GM18951 (cell line): ENCODE results near the gene SSH2.
"Not testable (repeated sequence)": the region's sequence is repeated elsewhere in the genome, so short reads cannot be mapped to it uniquely, and the experiment has no call there.

Experiments
- POLR2A ChIP-seq: IDR thresholded peaks from 4 replicates; pipeline ENCODE4 v1.6.1; 2011; ENCODE audit warnings: mild to moderate bottlenecking; ENCODE audit not compliant: insufficient read length, insufficient read depth; ENCODE audit errors: extremely low read depth
- in situ Hi-C: fragments of 300-500 bp; cut with MboI; formaldehyde crosslinking; loops from one replicate; pipeline ENCODE4 v1.12.0; 2022; ENCODE audit warnings: low sequenced_read_pairs, mixed read lengths, inconsistent platforms; ENCODE audit not compliant: unreplicated experiment

SSH2 gene

DNA sequence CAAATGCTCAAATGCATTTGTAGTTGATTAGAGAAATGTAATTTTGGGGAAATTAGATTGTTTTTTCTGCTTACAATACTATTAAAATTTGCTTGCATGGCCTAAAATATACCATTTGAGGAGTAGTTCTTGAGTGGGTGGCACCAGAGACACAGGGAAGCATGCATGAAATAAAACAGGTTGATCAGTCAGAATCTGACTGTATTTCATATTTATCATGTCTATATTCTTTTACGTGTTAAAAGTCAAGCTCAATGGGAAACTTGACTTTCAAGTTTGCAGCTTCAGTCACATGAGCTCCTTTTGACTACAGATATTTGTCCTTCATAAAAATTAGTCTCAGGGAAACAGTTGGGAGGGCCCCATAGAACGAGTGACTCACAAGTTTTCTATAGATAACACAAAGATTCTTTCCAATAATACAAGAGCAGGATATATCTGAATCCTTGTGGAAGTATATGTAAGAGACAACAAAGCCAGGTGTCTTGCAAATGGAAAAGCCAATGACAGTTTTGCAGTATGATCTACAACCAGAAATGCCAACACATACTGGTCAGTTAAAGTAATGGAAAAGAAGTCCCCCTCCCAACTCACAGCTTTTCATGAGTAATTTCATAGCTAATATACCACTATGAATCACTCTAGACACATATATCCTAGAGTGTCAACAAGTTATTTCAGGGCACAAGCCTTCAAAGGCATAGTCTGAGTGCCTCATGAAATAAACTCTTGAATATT lies 265.1 kb downstream of the SSH2 start:
- in situ Hi-C loops, result no loop called here
- TF ChIP-seq POLR2A, result no peak

DNA sequence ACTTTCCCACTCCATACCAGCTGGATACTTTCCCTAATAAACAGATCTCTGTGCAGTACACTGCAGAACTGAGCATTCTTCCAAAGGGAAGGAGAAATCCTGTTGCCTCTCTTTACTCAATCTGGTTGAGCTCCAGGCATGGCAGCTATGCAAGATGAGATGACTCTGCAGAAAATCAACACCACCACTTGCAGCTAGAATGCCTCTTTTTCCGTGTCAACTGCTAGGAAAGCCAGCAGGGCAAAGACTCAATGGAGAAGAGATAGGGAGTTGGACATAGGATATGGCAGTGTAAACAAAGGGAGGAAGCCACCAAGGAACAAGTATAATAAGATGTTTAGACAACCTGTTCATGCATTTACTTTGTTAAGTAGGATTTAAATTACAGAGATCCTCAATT lies 266.9 kb downstream of the SSH2 start:
- TF ChIP-seq POLR2A, result no peak
- in situ Hi-C loops, result no loop called here

DNA sequence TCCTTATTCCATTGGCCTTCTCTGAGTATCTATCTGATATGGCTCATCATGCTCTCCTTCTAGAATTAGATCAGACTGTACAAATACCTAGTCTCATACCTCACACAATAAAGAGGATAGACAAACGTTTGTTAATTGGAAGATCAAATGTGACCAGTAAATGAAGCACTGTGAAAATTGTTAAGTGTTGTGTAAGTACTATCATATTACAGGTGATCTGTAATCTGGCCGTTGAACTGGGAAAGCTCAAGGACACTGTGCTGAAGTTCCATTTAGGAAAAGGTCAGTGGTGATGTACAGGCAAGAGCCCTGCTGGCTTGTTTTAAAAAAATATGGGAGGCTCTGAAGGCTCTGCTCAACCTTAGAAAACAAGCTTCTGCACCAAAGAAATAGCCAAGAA lies 268.8 kb downstream of the SSH2 start:
- in situ Hi-C loops, result no loop called here
- TF ChIP-seq POLR2A, result no peak

DNA sequence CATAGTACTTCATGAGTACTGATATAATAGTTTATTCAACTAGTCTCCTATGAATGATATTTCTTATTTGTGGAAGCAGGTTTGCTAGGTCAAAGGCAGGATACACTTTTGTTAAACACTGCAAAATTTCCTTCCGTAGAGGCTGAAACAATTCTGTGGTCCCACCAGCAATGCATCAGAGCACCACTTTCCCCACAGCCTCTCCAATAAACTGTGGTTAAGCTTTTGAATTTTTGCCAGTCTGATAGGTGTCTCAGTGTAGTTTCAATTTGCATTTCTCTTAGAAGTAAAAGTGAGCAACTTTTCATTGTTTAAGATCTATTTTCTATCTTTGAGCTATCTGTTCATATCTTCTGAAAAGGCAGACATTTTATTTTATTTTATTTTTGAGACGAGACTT lies 270.9 kb downstream of the SSH2 start:
- TF ChIP-seq POLR2A, result no peak
- in situ Hi-C loops, result no loop called here

DNA sequence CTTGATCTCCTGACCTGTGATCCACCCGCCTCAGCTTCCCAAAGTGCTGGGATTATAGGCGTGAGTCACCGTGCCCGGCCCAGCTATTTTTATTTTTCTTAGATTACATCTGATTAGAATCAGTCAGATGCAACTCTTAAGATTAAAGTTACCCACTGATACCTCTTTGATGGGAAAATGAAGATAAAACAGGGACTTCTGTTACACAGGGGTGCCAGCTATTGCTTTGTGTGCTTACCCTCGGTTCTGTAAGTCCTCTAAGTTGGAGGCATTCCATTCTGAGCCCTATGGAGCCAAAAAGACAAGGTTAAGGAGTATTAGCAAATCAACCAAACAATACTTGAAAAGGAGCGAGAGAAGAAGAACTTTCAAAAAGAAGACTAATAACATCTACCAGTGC lies 274.7 kb downstream of the SSH2 start:
- in situ Hi-C loops, result no loop called here

DNA sequence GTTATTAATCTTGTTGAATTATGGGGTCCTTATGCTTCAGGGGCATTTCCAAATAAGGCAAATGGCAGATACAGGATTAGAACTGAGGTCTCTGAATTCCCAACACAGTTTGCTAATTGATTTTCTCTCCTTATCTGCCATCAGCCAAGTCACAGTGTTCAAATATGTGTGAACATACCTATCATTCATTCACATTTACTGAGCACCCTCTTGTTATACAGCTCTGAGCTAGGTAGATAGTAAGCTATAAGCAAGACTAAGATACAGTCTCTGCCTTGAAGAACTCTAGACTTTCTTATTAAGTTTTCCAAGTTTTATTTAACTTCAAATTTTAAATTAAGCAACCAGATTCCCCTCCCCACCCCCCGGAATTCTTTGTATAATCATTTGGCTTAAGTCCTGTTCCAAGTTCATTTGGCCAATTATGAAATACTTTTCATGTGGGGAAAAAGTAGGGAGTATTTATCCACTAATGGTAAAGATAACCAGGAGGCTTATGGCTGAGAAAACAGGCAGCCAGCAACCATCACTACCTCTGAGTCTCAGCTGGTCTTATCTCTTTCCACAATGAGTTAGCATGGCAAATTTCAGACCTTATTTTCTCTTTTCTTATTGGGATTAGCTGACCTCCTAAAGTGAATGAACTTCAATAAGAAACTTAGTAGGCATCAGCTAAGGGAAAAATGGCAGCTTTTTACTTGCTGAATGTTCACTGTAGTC lies 275.9 kb downstream of the SSH2 start:
- TF ChIP-seq POLR2A, result no peak
- in situ Hi-C loops, result no loop called here

More for the DNA sequence above, 274.7 kb downstream of the SSH2 start:
- TF ChIP-seq POLR2A, result no peak

DNA sequence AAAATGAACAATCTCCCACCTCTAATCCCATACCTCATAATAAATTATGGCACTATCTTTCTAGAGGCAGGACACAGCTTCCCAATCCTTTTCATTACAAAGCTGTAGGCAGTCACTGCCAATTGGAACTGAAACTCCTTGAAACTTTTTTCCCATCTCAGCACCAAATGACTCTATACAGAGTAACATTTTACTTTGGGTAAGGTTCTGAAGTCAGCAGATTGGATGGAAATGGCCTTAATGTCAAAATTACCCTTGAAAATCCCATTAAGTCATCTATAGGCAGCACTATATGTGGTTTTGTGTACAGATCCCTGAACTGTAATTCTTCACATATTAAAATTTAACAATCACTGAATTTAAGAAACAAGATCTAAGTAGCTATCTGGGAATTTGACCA lies 277.1 kb downstream of the SSH2 start:
- in situ Hi-C loops, result no loop called here
- TF ChIP-seq POLR2A, result no peak

DNA sequence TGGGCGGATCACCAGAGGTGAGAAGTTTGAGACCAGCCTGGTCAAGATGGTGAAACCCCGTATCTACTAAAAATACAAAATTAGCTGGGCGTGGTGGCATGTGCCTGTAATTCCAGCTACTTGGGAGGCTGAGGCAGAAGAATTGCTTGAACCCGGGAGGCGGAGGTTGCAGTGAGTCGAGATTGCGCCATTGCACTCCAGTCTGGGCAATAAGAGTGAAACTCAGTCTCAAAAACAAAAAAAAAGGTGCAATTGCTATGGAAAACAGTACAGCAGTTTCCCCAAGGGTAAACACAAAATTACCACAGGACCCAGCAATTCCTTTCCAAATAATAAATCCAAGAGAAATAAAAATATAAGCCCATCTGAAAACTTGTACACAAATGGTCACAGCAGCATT lies 278.1 kb downstream of the SSH2 start:
- in situ Hi-C loops, result not testable (repeated sequence)

DNA sequence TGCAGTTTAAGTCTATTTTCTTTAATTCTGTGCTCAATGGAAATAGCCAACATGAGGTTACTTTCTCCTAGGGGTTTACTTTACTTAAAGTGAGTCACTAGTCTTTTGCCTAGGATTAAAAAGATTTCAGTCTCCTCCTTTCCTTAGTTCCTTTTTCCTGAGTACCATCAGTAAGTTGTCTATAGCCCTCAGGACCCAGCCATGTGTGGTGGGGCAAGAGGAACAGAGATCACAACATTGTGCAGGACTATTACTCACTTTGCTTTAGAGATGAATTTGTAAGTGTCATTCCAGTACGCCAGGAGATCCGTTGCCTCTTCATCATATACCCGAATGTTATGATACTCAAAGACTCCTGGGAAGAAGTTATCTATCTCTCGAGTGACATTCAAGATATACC lies 279.6 kb downstream of the SSH2 start:
- in situ Hi-C loops, result no loop called here
- TF ChIP-seq POLR2A, result no peak

DNA sequence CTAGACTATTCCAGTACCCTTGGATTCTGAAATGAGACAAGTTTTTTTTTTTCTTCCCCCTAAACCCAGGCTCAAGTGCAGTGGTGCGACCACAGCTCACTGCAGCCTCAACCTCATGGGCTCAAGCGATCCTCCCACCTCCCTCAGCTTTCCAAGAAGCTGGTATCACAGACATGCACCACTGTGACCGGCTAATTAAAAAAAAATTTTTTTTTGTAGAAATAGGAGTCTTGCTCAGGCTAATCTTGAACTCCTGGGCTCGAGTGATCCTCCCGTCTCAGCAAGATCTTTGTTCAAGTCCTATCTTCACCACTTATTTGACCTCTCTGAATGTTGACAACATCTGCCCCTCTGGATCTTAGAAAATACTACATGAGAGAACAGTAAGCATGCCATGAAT lies 280.7 kb downstream of the SSH2 start:
- in situ Hi-C loops, result loop anchor here (10.0 kb wide), 1 partner anchor 125 kb away; no protein-coding TSS in a partner anchor
- no peak for TF ChIP-seq POLR2A

DNA sequence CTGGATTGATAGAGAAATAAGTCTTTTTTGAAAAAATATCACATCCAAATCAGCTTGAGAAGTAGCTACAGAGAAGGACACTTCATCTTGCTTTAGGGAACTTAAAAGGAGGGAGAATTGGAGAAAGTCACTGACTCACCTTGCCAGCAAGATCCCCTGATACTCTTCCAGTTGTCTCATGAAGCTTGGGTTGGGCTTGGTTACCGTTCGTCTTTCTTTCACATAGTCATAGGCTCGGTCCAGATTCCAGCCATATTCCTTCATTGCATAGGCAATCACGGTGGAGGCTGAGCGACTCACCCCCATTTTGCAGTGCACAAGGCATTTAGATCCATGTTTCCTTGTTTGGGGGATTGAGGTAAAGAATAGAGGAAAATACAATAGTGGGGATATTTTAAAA lies 282.0 kb downstream of the SSH2 start:
- in situ Hi-C loops, result loop anchor here (10.0 kb wide), 1 partner anchor 127 kb away; no protein-coding TSS in a partner anchor

DNA sequence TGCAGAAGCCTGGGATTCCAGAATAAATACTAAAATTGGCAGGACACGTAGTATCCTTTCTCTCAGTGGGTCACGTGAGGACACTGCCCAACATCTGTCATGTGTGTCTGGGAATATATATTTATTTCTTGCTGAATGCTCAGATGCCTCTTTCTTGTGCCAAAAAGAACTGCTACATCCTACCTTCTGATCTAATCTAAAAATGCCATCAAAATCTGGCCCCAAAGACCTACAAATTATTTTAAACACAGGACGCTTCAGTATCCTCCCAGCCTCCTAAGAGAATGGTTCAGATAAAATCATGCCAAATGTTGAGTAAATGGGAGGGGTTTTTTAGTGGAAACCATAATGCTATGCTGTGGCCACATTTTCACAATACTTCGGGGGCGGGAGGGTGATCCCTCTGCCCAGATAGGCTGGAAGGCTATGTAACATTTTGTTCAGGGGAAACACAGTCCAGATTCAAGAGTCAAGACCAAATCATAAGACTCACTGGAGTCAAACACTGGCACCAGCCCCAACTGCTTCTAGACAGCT lies 284.4 kb downstream of the SSH2 start:
- in situ Hi-C loops, result loop anchor here (10.0 kb wide), 1 partner anchor 129 kb away; no protein-coding TSS in a partner anchor
- no peak for TF ChIP-seq POLR2A

More for the DNA sequence above, 282.0 kb downstream of the SSH2 start:
- no peak for TF ChIP-seq POLR2A

DNA sequence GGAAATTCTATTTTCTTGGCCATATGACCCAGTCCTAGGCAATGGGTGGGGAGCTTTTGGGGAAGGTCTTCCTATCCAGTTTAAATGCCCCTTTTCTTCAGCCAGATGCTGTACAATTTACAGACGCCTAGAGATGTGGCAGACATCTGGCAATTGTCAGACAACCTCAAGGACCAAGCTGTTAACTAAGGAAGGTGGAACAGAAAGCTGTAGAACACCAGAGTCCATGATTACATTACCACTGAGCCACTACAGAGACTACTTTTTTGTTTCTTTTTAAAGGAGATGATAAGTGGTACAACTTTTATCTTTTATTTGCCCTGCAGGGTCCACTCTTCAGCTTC lies 286.2 kb downstream of the SSH2 start:
- in situ Hi-C loops, result loop anchor here (10.0 kb wide), 1 partner anchor 131 kb away; no protein-coding TSS in a partner anchor

DNA sequence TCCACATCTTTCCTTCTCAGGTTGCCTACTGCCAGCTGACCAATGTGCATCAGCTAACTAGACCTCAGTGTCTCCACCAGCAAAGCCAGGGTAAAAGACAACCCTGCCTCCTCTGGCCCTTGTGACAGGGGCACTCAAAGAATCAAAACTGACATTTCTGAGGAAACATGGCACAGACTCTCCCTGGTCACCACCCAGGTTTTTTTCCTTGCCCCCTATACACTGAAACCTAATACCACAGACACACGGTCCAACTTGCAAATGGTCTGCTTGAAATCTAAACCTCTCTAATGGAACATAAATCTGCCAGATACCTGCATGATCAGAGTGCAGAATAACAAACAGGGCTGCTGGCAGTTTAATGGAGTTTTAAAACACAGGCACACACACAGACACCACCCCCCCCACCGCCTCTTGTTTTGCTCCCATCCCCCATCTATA lies 287.8 kb downstream of the SSH2 start:
- in situ Hi-C loops, result loop anchor here (10.0 kb wide), 1 partner anchor 133 kb away; no protein-coding TSS in a partner anchor
- no peak for TF ChIP-seq POLR2A

More for the DNA sequence above, 286.2 kb downstream of the SSH2 start:
- TF ChIP-seq POLR2A, result no peak
